Peyer's patch (tissue), 4 donors: ENCODE results near the gene CACNA2D2.

Source experiments
- POLR2A ChIP-seq, 2 donors: fragments of 450-650 bp; IDR thresholded peaks; one replicate each; pipeline ENCODE4 v1.5.1; 2017; ENCODE audit warnings: antibody characterized with exemption in 2 of 2, mild to moderate bottlenecking in 2 of 2, moderate library complexity in 2 of 2
- TF ChIP-seq, protein P1 (sequence below), 6 experiments: fragments of 450-650 bp in 4 of 6; fragments of 200-600 bp in 2 of 6; sonication (generic) in 1 of 6; IDR thresholded peaks; one replicate each; pipeline ENCODE4 v1.5.1; 2017 to 2019; ENCODE audit warnings: antibody characterized with exemption in 6 of 6, mild to moderate bottlenecking in 3 of 6, moderate library complexity in 1 of 6

GRCh38 chr3:50381383-50381782 lies 122.1 kb downstream of the CACNA2D2 start:
- TF ChIP-seq POLR2A (IDR thresholded peaks at IDR 0.05) = no peak
- TF ChIP-seq, protein P1, sequence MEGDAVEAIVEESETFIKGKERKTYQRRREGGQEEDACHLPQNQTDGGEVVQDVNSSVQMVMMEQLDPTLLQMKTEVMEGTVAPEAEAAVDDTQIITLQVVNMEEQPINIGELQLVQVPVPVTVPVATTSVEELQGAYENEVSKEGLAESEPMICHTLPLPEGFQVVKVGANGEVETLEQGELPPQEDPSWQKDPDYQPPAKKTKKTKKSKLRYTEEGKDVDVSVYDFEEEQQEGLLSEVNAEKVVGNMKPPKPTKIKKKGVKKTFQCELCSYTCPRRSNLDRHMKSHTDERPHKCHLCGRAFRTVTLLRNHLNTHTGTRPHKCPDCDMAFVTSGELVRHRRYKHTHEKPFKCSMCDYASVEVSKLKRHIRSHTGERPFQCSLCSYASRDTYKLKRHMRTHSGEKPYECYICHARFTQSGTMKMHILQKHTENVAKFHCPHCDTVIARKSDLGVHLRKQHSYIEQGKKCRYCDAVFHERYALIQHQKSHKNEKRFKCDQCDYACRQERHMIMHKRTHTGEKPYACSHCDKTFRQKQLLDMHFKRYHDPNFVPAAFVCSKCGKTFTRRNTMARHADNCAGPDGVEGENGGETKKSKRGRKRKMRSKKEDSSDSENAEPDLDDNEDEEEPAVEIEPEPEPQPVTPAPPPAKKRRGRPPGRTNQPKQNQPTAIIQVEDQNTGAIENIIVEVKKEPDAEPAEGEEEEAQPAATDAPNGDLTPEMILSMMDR (IDR thresholded peaks at IDR 0.05) = no peak
